Measurements from ENCODE around the gene FBXW12. TPM values are rescaled to one million over a fixed set of nuclear protein-coding genes. Genes with fewer than 3 reads are reported as not detected.
"Not testable (repeated sequence)": the region's sequence is repeated elsewhere in the genome, so short reads cannot be mapped to it uniquely, and the experiment has no call there.

The FBXW12 gene
- total RNA-seq, 1 experiment from 2014 or later: 0.07 TPM

GRCh38 chr3:48399387-48400172 lies 27.6 kb downstream of the FBXW12 start:
- peak; percentile 69 for DNase-seq
- H3K36me3 ChIP-seq (replicated peaks; ENCODE audit: control insufficient read depth, insufficient read depth, low read length): peaks cover 10% of the 10 kb centered on the region
- no peak overlapping the region for H3K4me3 ChIP-seq (ENCODE audit: insufficient read depth, low read depth, low read length)
- H3K27me3 ChIP-seq (ENCODE audit: control insufficient read depth, insufficient read depth, low read length): no peaks in the 10 kb centered on the region; the same call in 1 of the 2 replicates

GRCh38 chr3:48400824-48401433 lies 28.9 kb downstream of the FBXW12 start:
- H3K4me3 ChIP-seq (ENCODE audit: insufficient read depth, low read depth, low read length): no peak overlapping the region
- no peaks in the 10 kb centered on the region for H3K27me3 ChIP-seq (ENCODE audit: control insufficient read depth, insufficient read depth, low read length)
- DNase-seq: peak; percentile 93
- H3K36me3 ChIP-seq (replicated peaks; ENCODE audit: control insufficient read depth, insufficient read depth, low read length): peaks cover 14% of the 10 kb centered on the region

GRCh38 chr3:48401434-48401901 lies 29.4 kb downstream of the FBXW12 start:
- H3K4me3 ChIP-seq (ENCODE audit: insufficient read depth, low read depth, low read length); H3K27me3 ChIP-seq (ENCODE audit: control insufficient read depth, insufficient read depth, low read length): not testable (repeated sequence)
- H3K36me3 ChIP-seq (replicated peaks; ENCODE audit: control insufficient read depth, insufficient read depth, low read length): peaks cover 19% of the 10 kb centered on the region
- DNase-seq: peak; percentile 41

GRCh38 chr3:48402281-48402732 lies 30.3 kb downstream of the FBXW12 start:
- Histone ChIP-seq H3K36me3 (replicated peaks; ENCODE audit: control insufficient read depth, insufficient read depth, low read length) (peaks cover 25% of the 10 kb centered on the region), H3K27me3 (ENCODE audit: control insufficient read depth, insufficient read depth, low read length) (no peaks in the 10 kb centered on the region), H3K4me3 (ENCODE audit: insufficient read depth, low read depth, low read length) (no peak overlapping the region)
- peak; percentile 32 for DNase-seq

- DNase-seq: peak; percentile 19
- H3K4me3 ChIP-seq (ENCODE audit: insufficient read depth, low read depth, low read length): no peak overlapping the region
- peaks cover 28% of the 10 kb centered on the region for H3K36me3 ChIP-seq (replicated peaks; ENCODE audit: control insufficient read depth, insufficient read depth, low read length)
- no peaks in the 10 kb centered on the region for H3K27me3 ChIP-seq (ENCODE audit: control insufficient read depth, insufficient read depth, low read length)
These were observed 30.9 kb downstream of the FBXW12 start for GRCh38 chr3:48402907-48403306.

GRCh38 chr3:48403533-48404439 lies 31.8 kb downstream of the FBXW12 start:
- Histone ChIP-seq H3K4me3 (ENCODE audit: insufficient read depth, low read depth, low read length) (no peak overlapping the region), H3K36me3 (replicated peaks; ENCODE audit: control insufficient read depth, insufficient read depth, low read length) (peaks cover 35% of the 10 kb centered on the region), H3K27me3 (ENCODE audit: control insufficient read depth, insufficient read depth, low read length) (no peaks in the 10 kb centered on the region)
- DNase-seq: peak; percentile 24

GRCh38 chr3:48404440-48405342 lies 32.7 kb downstream of the FBXW12 start:
- H3K4me3 ChIP-seq (ENCODE audit: insufficient read depth, low read depth, low read length): no peak overlapping the region
- DNase-seq: peak; percentile 28
- H3K27me3 ChIP-seq (ENCODE audit: control insufficient read depth, insufficient read depth, low read length): no peaks in the 10 kb centered on the region
- peaks cover 42% of the 10 kb centered on the region for H3K36me3 ChIP-seq (replicated peaks; ENCODE audit: control insufficient read depth, insufficient read depth, low read length)

GRCh38 chr3:48405343-48405881 lies 33.4 kb downstream of the FBXW12 start:
- Histone ChIP-seq H3K27me3 (ENCODE audit: control insufficient read depth, insufficient read depth, low read length) (no peaks in the 10 kb centered on the region), H3K36me3 (replicated peaks; ENCODE audit: control insufficient read depth, insufficient read depth, low read length) (peaks cover 46% of the 10 kb centered on the region)

GRCh38 chr3:48405971-48406370 lies 34.0 kb downstream of the FBXW12 start:
- Histone ChIP-seq H3K36me3 (replicated peaks; ENCODE audit: control insufficient read depth, insufficient read depth, low read length) (peaks cover 50% of the 10 kb centered on the region), H3K4me3 (ENCODE audit: insufficient read depth, low read depth, low read length) (no peak overlapping the region), H3K27me3 (ENCODE audit: control insufficient read depth, insufficient read depth, low read length) (no peaks in the 10 kb centered on the region)
- peak; percentile 21 for DNase-seq

More at GRCh38 chr3:48405343-48405881, 33.4 kb downstream of the FBXW12 start:
- H3K4me3 ChIP-seq (ENCODE audit: insufficient read depth, low read depth, low read length): no peak overlapping the region
- DNase-seq: peak; percentile 32

GRCh38 chr3:48406443-48407431 lies 34.7 kb downstream of the FBXW12 start:
- Histone ChIP-seq H3K27me3 (ENCODE audit: control insufficient read depth, insufficient read depth, low read length) (no peaks in the 10 kb centered on the region), H3K4me3 (ENCODE audit: insufficient read depth, low read depth, low read length) (no peak overlapping the region), H3K36me3 (replicated peaks; ENCODE audit: control insufficient read depth, insufficient read depth, low read length) (peaks cover 57% of the 10 kb centered on the region)
- peak; percentile 32 for DNase-seq

- Histone ChIP-seq H3K4me3 (ENCODE audit: insufficient read depth, low read depth, low read length) (no peak overlapping the region), H3K36me3 (replicated peaks; ENCODE audit: control insufficient read depth, insufficient read depth, low read length) (peaks cover 64% of the 10 kb centered on the region), H3K27me3 (ENCODE audit: control insufficient read depth, insufficient read depth, low read length) (no peaks in the 10 kb centered on the region)
- peak; percentile 35 for DNase-seq
These were observed 35.6 kb downstream of the FBXW12 start for GRCh38 chr3:48407542-48408099.

- no peaks in the 10 kb centered on the region for H3K27me3 ChIP-seq (ENCODE audit: control insufficient read depth, insufficient read depth, low read length)
- peak; percentile 71 for DNase-seq
- no peak overlapping the region for H3K4me3 ChIP-seq (ENCODE audit: insufficient read depth, low read depth, low read length)
- peaks cover 69% of the 10 kb centered on the region for H3K36me3 ChIP-seq (replicated peaks; ENCODE audit: control insufficient read depth, insufficient read depth, low read length)
These were observed 36.8 kb downstream of the FBXW12 start for GRCh38 chr3:48408823-48409281.
